Ishikawa (cell line): Measurements from ENCODE around the gene HSP90AB1.

Experiments
- EGR1 ChIP-seq: IDR thresholded peaks from 2 replicates; pipeline ENCODE4 v1.6.1; 2012
- RAD21 ChIP-seq: IDR thresholded peaks from 2 replicates; pipeline ENCODE4 v1.6.1; 2012; ENCODE audit warnings: low read depth
- REST ChIP-seq: IDR thresholded peaks from 2 replicates; pipeline ENCODE4 v1.6.1; 2012; ENCODE audit warnings: low read depth, mild to moderate bottlenecking
- TEAD4 ChIP-seq: IDR thresholded peaks from 2 replicates; pipeline ENCODE4 v1.6.1; 2012

- no peak for TF ChIP-seq EGR1
- TF ChIP-seq TEAD4, result no peak
- TF ChIP-seq REST, result no peak
- TF ChIP-seq RAD21, result no peak
These were observed 53.5 kb downstream of the HSP90AB1 start for GRCh38 chr6:44300292-44300823.
